Activated T-cell treated with anti-CD3 and anti-CD28 coated beads, Interleukin-2, amount 50 U/mL, for 72 hours (primary cell): Measurements from ENCODE around the gene SPDYE2B. TPM values are rescaled to one million over a fixed set of nuclear protein-coding genes. Genes with fewer than 3 reads are reported as not detected.
A peak's percentile ranks its signal among the peaks of the same experiment; 100 is the strongest.
"Not testable (repeated sequence)": the region's sequence is repeated elsewhere in the genome, so short reads cannot be mapped to it uniquely, and the experiment has no call there.

ENCODE experiments used
- ATAC-seq, 2 donors: fragments of 150-1000 bp; cut with Tn5 transposase; replicated peaks in 1 of 2; 2 replicates each; pipeline ENCODE4 v1.10.0; 2021; ENCODE audit warnings: moderate library complexity in 2 of 2, mild to moderate bottlenecking in 1 of 2
- DNase-seq, 2 donors: peaks; one replicate each; pipeline ENCODE4 v3.0.0; 2021 to 2022; ENCODE audit warnings: mixed read lengths in 1 of 2
- H3K27ac Mint-ChIP-seq: one replicate; pipeline ENCODE4 v1.8.0; 2022; ENCODE audit warnings: mild to moderate bottlenecking, moderate library complexity, mixed read lengths
- H3K27me3 Mint-ChIP-seq: one replicate; pipeline ENCODE4 v1.8.0; 2022; ENCODE audit warnings: low read depth, mixed read lengths
- H3K36me3 Mint-ChIP-seq, 2 donors: one replicate each; pipeline ENCODE4 v1.8.0; 2022; ENCODE audit warnings: mixed read lengths in 2 of 2, mild to moderate bottlenecking in 1 of 2; ENCODE audit not compliant: insufficient read depth in 2 of 2
- H3K4me1 Mint-ChIP-seq: one replicate; pipeline ENCODE4 v1.8.0; 2022; ENCODE audit warnings: low read depth, mixed read lengths
- H3K4me3 Mint-ChIP-seq, 2 donors: one replicate each; pipeline ENCODE4 v1.8.0; 2022; ENCODE audit warnings: mild to moderate bottlenecking in 2 of 2, mixed read lengths in 2 of 2, moderate library complexity in 2 of 2
- H3K9me3 Mint-ChIP-seq, 2 donors: one replicate each; pipeline ENCODE4 v1.8.0; 2022; ENCODE audit warnings: mixed read lengths in 2 of 2
- total RNA-seq, 2 donors: library from RNA; stranded (reverse); gene quantifications; one replicate each; pipeline ENCODE4 v1.2.3, GENCODE V29; 2022

SPDYE2B gene, protein sequence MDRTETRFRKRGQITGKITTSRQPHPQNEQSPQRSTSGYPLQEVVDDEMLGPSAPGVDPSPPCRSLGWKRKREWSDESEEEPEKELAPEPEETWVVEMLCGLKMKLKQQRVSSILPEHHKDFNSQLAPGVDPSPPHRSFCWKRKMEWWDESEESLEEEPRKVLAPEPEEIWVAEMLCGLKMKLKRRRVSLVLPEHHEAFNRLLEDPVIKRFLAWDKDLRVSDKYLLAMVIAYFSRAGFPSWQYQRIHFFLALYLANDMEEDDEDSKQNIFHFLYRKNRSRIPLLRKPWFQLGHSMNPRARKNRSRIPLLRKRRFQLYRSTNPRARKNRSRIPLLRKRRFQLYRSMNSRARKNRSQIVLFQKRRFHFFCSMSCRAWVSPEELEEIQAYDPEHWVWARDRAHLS
- total RNA-seq, result not detected

- H3K4me1 Mint-ChIP-seq, H3K36me3 Mint-ChIP-seq, ATAC-seq, DNase-seq, H3K9me3 Mint-ChIP-seq, H3K27me3 Mint-ChIP-seq, H3K4me3 Mint-ChIP-seq, H3K27ac Mint-ChIP-seq: not testable (repeated sequence)
Observed at GRCh38 chr7:102649924-102650323, at the start of gene SPDYE2B. SPDYE2B (plus strand) TSS chr7:102650319; CDS start chr7:102652349, 2,030 bp downstream.

- not testable (repeated sequence) for H3K4me1 Mint-ChIP-seq, H3K4me3 Mint-ChIP-seq, H3K27ac Mint-ChIP-seq, DNase-seq, H3K9me3 Mint-ChIP-seq, H3K27me3 Mint-ChIP-seq, H3K36me3 Mint-ChIP-seq
- ATAC-seq, result peak in 1 of 2 donors; percentile 23
Observed at GRCh38 chr7:102602317-102602716, 47.8 kb upstream of the SPDYE2B start.

GRCh38 chr7:102604431-102605145, 45.5 kb upstream of the SPDYE2B start:
- H3K4me1 Mint-ChIP-seq, ATAC-seq, H3K4me3 Mint-ChIP-seq, H3K27me3 Mint-ChIP-seq, H3K27ac Mint-ChIP-seq, H3K9me3 Mint-ChIP-seq, DNase-seq, H3K36me3 Mint-ChIP-seq: not testable (repeated sequence)

- not testable (repeated sequence) for H3K4me3 Mint-ChIP-seq, H3K36me3 Mint-ChIP-seq, H3K9me3 Mint-ChIP-seq, DNase-seq, H3K4me1 Mint-ChIP-seq, H3K27me3 Mint-ChIP-seq, H3K27ac Mint-ChIP-seq, ATAC-seq
Observed at GRCh38 chr7:102606848-102607247, 43.3 kb upstream of the SPDYE2B start.

- ATAC-seq, result not testable (repeated sequence)
Observed at GRCh38 chr7:102609734-102610133, 40.4 kb upstream of the SPDYE2B start.

DNA sequence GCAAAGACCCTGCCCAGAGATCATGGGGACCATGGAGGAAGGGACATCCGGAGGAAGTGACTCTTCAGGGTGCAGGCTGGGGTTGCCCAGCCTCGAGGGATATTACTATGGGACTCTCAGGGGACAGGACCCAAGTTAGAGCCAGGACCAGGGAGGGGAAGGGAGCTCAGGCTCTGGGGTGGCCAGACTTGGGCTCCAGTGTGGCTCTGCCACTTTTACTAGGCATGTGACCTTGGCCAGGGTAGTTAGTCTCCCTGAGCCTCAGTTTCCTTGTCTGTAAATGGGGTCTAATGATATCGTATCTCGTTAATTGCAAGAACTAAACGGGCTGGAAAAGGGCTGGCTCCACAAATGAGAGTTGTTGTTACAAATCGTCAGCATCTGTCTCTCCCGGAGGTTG, 39.7 kb upstream of the SPDYE2B start:
- H3K27me3 Mint-ChIP-seq, ATAC-seq, DNase-seq, H3K4me1 Mint-ChIP-seq, H3K4me3 Mint-ChIP-seq, H3K27ac Mint-ChIP-seq, H3K9me3 Mint-ChIP-seq, H3K36me3 Mint-ChIP-seq: not testable (repeated sequence)

More at GRCh38 chr7:102609734-102610133, 40.4 kb upstream of the SPDYE2B start:
- not testable (repeated sequence) for H3K36me3 Mint-ChIP-seq, H3K4me1 Mint-ChIP-seq, DNase-seq, H3K27me3 Mint-ChIP-seq, H3K4me3 Mint-ChIP-seq, H3K9me3 Mint-ChIP-seq, H3K27ac Mint-ChIP-seq

DNA sequence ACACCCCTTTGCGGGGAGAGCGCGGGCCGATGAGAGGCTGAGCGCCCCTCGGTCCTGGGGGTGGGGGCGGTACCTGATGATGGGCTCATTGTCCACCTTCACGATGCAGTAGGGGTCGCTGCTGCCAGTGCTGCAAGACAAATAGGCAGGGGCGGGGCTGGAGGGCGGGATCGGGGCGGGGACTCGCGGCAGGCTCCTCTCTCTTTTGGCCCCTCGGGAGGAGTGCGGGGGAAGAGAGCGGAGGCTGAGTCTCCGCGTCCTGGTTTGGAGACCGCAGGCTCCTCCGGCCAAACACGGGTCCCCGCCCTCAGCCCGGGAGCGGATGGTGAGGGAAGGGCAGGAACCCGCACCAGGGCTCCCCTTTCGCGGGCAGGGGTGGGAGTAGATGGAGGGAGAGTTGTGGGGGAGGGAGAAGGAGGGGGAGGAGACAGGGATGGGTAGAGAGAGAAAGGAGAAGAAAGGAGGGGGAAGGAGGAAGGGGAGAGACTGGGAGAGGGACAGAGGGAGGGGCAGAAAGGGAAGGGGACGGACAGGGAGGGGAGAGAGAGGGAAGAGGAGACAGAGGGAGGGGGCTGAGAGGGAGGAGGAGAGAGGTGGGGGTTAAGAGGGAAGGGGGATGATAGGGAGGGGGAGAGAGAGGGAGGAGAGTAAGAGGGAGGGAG, 39.0 kb upstream of the SPDYE2B start:
- not testable (repeated sequence) for H3K36me3 Mint-ChIP-seq, DNase-seq, H3K4me3 Mint-ChIP-seq, H3K27ac Mint-ChIP-seq, H3K27me3 Mint-ChIP-seq, H3K9me3 Mint-ChIP-seq, H3K4me1 Mint-ChIP-seq
- ATAC-seq, result peak; percentile 76 to 78

DNA sequence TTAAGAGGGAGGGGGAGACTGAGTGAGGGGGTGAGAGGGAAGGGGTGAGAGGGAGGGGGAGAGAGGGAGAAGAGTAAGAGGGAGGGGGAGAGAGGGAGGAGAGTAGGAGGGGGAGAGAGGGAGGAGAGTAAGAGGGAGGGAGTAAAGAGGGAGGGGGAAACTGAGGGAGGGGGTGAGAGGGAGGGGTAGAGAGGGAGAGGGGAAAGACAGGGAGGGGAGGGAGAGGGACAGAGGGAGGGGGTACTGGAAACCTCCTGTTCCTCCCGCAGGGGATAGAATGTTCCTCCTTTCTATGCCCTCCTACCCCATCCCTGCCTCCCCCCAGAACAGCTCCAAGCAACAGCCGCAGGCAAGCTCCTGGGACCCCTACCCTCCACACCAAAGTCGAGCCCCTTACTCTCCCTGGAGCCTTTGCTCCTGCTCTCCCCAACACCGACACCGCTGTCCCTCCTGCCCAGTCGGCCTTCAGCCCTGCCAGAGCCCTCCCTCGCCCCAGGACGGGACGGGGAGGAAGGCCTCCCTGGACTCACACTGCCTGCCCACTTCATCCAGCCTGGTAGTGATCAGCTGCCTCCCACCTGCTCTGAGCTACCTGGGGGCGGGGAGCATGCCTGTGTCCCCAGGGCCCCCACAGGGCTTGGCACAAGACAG, 38.3 kb upstream of the SPDYE2B start:
- not testable (repeated sequence) for H3K36me3 Mint-ChIP-seq, H3K4me1 Mint-ChIP-seq, ATAC-seq, H3K4me3 Mint-ChIP-seq, H3K9me3 Mint-ChIP-seq, H3K27ac Mint-ChIP-seq, H3K27me3 Mint-ChIP-seq, DNase-seq

DNA sequence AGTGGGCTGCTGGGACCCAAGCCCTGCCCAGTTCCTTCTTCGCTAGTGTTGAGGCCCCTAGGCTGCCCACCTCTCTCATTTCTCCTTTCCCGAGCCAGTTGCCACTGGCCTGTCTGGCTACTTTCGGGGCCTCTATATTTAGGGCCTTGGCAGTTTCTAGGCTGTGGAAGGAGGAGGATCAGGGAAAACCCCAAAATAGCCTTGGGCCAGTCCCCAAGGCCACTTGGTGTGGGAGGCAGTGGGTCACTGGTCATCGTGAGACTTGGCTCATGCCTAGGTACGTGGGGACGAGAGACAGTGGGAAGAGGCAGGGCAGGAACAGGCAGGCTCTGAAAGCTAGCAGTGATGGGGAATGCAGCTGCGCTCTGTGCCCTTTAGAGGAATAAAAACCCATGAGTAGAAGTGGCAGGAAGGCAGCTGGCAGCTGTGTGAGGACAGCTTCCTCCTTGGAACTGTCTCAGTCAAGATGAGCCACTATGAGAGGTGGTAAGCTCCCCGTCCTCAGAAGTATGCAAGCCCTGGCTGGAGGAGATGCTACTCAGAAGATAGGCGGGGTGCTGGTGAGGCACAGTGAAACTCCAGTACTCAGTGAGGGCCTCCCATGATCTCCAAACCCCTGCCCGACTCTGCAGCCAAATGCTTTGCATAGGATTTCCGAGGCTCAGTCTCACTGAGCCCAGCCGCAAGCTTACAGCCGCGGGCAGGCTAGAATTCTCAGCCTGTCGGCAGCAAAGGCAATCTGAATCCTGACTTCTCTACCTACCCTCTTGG, 36.4 kb upstream of the SPDYE2B start:
- H3K27ac Mint-ChIP-seq, H3K27me3 Mint-ChIP-seq, H3K4me3 Mint-ChIP-seq, H3K9me3 Mint-ChIP-seq, ATAC-seq, DNase-seq, H3K36me3 Mint-ChIP-seq, H3K4me1 Mint-ChIP-seq: not testable (repeated sequence)

GRCh38 chr7:102614346-102614697, 35.8 kb upstream of the SPDYE2B start:
- not testable (repeated sequence) for H3K27me3 Mint-ChIP-seq, H3K4me1 Mint-ChIP-seq, H3K9me3 Mint-ChIP-seq, H3K4me3 Mint-ChIP-seq, H3K27ac Mint-ChIP-seq, H3K36me3 Mint-ChIP-seq, DNase-seq, ATAC-seq

GRCh38 chr7:102614873-102615272, 35.2 kb upstream of the SPDYE2B start:
- not testable (repeated sequence) for H3K4me3 Mint-ChIP-seq, H3K4me1 Mint-ChIP-seq, DNase-seq, H3K9me3 Mint-ChIP-seq, H3K36me3 Mint-ChIP-seq, H3K27ac Mint-ChIP-seq, H3K27me3 Mint-ChIP-seq, ATAC-seq

- not testable (repeated sequence) for H3K36me3 Mint-ChIP-seq, H3K4me3 Mint-ChIP-seq, H3K9me3 Mint-ChIP-seq, DNase-seq, H3K4me1 Mint-ChIP-seq, H3K27ac Mint-ChIP-seq, H3K27me3 Mint-ChIP-seq
- ATAC-seq, result peak in 1 of 2 donors; percentile 2
Observed at GRCh38 chr7:102615930-102616329, 34.2 kb upstream of the SPDYE2B start.
